Gastrocnemius medialis (tissue), 4 donors: ENCODE data around the gene GXYLT1.

Source experiments
- POLR2A ChIP-seq, 2 donors: fragments of 450-650 bp; IDR thresholded peaks; one replicate each; pipeline ENCODE4 v1.6.1; 2017; ENCODE audit warnings: antibody characterized with exemption in 2 of 2, mild to moderate bottlenecking in 2 of 2, moderate library complexity in 2 of 2
- TF ChIP-seq, protein P1 (sequence below), 5 experiments: fragments of 450-650 bp in 3 of 5; fragments of 200-600 bp in 2 of 5; sonication (generic) in 2 of 5; IDR thresholded peaks in 4 of 5; conservative IDR thresholded peaks in 1 of 5; 1 replicate in 4 of 5; 2 replicates in 1 of 5; pipeline ENCODE4 v1.5.1; 2016 to 2019; ENCODE audit warnings: antibody characterized with exemption in 5 of 5, mild to moderate bottlenecking in 3 of 5, moderate library complexity in 3 of 5

DNA sequence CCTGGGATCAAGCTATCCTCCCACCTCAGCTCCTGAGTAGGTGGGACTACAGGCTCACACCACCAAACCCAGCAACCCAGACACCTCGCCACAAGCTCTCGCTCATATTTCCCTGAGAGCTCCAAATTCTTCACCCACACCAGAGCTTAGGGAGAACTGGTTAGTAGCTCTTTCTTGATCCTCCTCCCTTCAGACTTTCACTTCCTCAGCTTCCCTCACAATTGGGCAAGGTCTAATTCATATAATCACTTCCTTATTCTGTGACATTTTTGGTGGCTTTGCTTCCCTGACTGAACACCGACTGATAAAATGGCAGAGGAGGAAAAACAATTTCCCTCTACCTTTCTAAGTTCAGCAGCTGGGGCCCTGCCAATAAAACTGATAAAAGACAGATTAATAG is 88.5 kb downstream of the GXYLT1 start:
- TF ChIP-seq, protein P1, sequence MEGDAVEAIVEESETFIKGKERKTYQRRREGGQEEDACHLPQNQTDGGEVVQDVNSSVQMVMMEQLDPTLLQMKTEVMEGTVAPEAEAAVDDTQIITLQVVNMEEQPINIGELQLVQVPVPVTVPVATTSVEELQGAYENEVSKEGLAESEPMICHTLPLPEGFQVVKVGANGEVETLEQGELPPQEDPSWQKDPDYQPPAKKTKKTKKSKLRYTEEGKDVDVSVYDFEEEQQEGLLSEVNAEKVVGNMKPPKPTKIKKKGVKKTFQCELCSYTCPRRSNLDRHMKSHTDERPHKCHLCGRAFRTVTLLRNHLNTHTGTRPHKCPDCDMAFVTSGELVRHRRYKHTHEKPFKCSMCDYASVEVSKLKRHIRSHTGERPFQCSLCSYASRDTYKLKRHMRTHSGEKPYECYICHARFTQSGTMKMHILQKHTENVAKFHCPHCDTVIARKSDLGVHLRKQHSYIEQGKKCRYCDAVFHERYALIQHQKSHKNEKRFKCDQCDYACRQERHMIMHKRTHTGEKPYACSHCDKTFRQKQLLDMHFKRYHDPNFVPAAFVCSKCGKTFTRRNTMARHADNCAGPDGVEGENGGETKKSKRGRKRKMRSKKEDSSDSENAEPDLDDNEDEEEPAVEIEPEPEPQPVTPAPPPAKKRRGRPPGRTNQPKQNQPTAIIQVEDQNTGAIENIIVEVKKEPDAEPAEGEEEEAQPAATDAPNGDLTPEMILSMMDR (IDR thresholded peaks at IDR 0.05 in 4 of 5, conservative IDR thresholded peaks at IDR 0.05 in 1 of 5): no peak
- no peak for TF ChIP-seq POLR2A (IDR thresholded peaks at IDR 0.05)
